HFFc6 (cell line): ENCODE measurements around the gene ZNF428. TPM values are rescaled to one million over a fixed set of nuclear protein-coding genes. Genes with fewer than 3 reads are reported as not detected.

Source experiments
- DNase-seq: peaks from one replicate; pipeline ENCODE4 v3.0.0-alpha.2; 2018
- H3K27ac Mint-ChIP-seq: 2 replicates; pipeline ENCODE4 v1.8.0; 2020; ENCODE audit warnings: mild to moderate bottlenecking, mixed read lengths
- H3K27me3 Mint-ChIP-seq: 2 replicates; pipeline ENCODE4 v1.8.0; 2021; ENCODE audit warnings: mild to moderate bottlenecking, moderate library complexity, mixed read lengths; ENCODE audit not compliant: insufficient read depth
- H3K36me3 Mint-ChIP-seq: 2 replicates; pipeline ENCODE4 v1.8.0; 2021; ENCODE audit warnings: low read depth, mixed read lengths
- H3K4me1 Mint-ChIP-seq: 2 replicates; pipeline ENCODE4 v1.8.0; 2020; ENCODE audit warnings: low read depth, mixed read lengths
- H3K4me3 Mint-ChIP-seq: 2 replicates; pipeline ENCODE4 v1.8.0; 2020; ENCODE audit warnings: mild to moderate bottlenecking, moderate library complexity, mixed read lengths
- H3K9me3 Mint-ChIP-seq: 2 replicates; pipeline ENCODE4 v1.8.0; 2020; ENCODE audit warnings: mild to moderate bottlenecking, mixed read lengths
- total RNA-seq, 6 experiments: library from RNA; stranded (reverse); fragmentation: NEBNext Ultra II Directional; extraction: Animal tissue kit (Norgen Biotek cat#: 25700); gene quantifications; 2 replicates in 1 of 6; 3 replicates in 5 of 6; pipeline ENCODE4 v1.2.3, GENCODE V29; 2021
- TF ChIP-seq, protein P1 (sequence below): fragments of 200-600 bp; sonication (generic); IDR thresholded peaks from 2 replicates; pipeline ENCODE4 v1.5.0; 2021; ENCODE audit warnings: antibody characterized with exemption, mild to moderate bottlenecking

The ZNF428 gene
- total RNA-seq, 6 experiments from 2014 or later: 32.2 to 42.2 (median 37.3) TPM

GRCh38 chr19:43628646-43629326 is 9.4 kb upstream of the ZNF428 start:
- Mint-ChIP-seq H3K36me3 (no peaks in the 10 kb centered on the region), H3K4me3 (no peak overlapping the region), H3K27ac (no peak overlapping the region), H3K9me3 (no peaks in the 10 kb centered on the region), H3K27me3 (peaks cover 7% of the 10 kb centered on the region), H3K4me1 (no peaks in the 10 kb centered on the region)
- TF ChIP-seq, protein P1, sequence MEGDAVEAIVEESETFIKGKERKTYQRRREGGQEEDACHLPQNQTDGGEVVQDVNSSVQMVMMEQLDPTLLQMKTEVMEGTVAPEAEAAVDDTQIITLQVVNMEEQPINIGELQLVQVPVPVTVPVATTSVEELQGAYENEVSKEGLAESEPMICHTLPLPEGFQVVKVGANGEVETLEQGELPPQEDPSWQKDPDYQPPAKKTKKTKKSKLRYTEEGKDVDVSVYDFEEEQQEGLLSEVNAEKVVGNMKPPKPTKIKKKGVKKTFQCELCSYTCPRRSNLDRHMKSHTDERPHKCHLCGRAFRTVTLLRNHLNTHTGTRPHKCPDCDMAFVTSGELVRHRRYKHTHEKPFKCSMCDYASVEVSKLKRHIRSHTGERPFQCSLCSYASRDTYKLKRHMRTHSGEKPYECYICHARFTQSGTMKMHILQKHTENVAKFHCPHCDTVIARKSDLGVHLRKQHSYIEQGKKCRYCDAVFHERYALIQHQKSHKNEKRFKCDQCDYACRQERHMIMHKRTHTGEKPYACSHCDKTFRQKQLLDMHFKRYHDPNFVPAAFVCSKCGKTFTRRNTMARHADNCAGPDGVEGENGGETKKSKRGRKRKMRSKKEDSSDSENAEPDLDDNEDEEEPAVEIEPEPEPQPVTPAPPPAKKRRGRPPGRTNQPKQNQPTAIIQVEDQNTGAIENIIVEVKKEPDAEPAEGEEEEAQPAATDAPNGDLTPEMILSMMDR: no peak
- DNase-seq: no peak

GRCh38 chr19:43626838-43627237 is 7.4 kb upstream of the ZNF428 start:
- Mint-ChIP-seq H3K4me1 (no peaks in the 10 kb centered on the region), H3K36me3 (no peaks in the 10 kb centered on the region), H3K4me3 (no peak overlapping the region), H3K27ac (no peak overlapping the region), H3K27me3 (peaks cover 2% of the 10 kb centered on the region), H3K9me3 (no peaks in the 10 kb centered on the region)
- DNase-seq: no peak
- TF ChIP-seq, protein P1: no peak

GRCh38 chr19:43625918-43626579 is 6.6 kb upstream of the ZNF428 start:
- DNase-seq: no peak
- TF ChIP-seq, protein P1: no peak
- H3K27ac Mint-ChIP-seq: no peak overlapping the region
- no peak overlapping the region for H3K4me3 Mint-ChIP-seq
- H3K9me3 Mint-ChIP-seq: no peaks in the 10 kb centered on the region
- H3K27me3 Mint-ChIP-seq: peaks cover 2% of the 10 kb centered on the region
- H3K36me3 Mint-ChIP-seq: no peaks in the 10 kb centered on the region
- H3K4me1 Mint-ChIP-seq: no peaks in the 10 kb centered on the region

DNA sequence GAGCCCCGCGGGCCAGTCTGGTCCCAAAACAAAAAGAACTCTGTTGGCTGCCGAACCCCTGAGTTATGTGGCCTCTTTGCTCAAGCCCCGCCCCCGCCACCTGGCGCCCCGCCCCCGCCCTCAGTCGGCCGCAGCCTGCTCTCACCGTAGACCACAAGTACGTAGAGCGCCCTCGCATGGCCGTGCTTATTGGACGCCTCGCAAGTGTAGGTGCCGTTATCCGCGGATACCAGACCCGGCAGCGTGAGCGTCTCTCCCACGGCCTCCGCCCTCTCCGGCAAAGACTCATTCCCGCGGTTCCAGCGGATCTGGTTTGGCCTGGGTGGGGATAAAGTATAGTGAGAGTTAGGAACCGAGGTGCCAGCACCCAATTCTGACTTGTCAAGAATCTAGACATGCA is 5.5 kb upstream of the ZNF428 start:
- Mint-ChIP-seq H3K4me3 (no peak overlapping the region), H3K4me1 (peaks cover 11% of the 10 kb centered on the region), H3K36me3 (no peaks in the 10 kb centered on the region), H3K9me3 (no peaks in the 10 kb centered on the region), H3K27ac (no peak overlapping the region), H3K27me3 (peaks cover 2% of the 10 kb centered on the region; the same call in 1 of the 2 replicates)
- DNase-seq: no peak
- TF ChIP-seq, protein P1: no peak; the same call in 1 of the 2 replicates

- Mint-ChIP-seq H3K4me3 (no peak overlapping the region), H3K27ac (no peak overlapping the region; the same call in 1 of the 2 replicates), H3K36me3 (no peaks in the 10 kb centered on the region), H3K9me3 (no peaks in the 10 kb centered on the region), H3K27me3 (peaks cover 5% of the 10 kb centered on the region), H3K4me1 (peaks cover 15% of the 10 kb centered on the region)
- TF ChIP-seq, protein P1: no peak
- no peak for DNase-seq
Measured at GRCh38 chr19:43623889-43624670, 4.7 kb upstream of the ZNF428 start.
